Effector memory CD4-positive, alpha-beta T cell (primary cell): ENCODE data around the gene AHI1.

Source experiments
- DNase-seq, 3 donors: peaks; one replicate each; pipeline ENCODE4 v3.0.0-alpha.2; 2020
- H3K27ac ChIP-seq: 2 replicates; pipeline ENCODE4 v1.7.0; 2013; ENCODE audit warnings: mild to moderate bottlenecking, low read length, moderate library complexity; ENCODE audit not compliant: insufficient read depth, poor library complexity, severe bottlenecking
- H3K27me3 ChIP-seq: replicated peaks from 2 replicates; pipeline ENCODE4 v1.7.0; 2013; ENCODE audit warnings: mild to moderate bottlenecking, low read length; ENCODE audit not compliant: insufficient read depth, control insufficient read depth, poor library complexity, severe bottlenecking
- H3K36me3 ChIP-seq: 2 replicates; pipeline ENCODE4 v1.7.0; 2013; ENCODE audit warnings: mild to moderate bottlenecking, low read length, moderate library complexity; ENCODE audit not compliant: control insufficient read depth, insufficient read depth
- H3K4me1 ChIP-seq: 2 replicates; pipeline ENCODE4 v1.7.0; 2013; ENCODE audit warnings: low read length, mild to moderate bottlenecking; ENCODE audit not compliant: control insufficient read depth, insufficient read depth, poor library complexity, severe bottlenecking
- H3K4me3 ChIP-seq: 2 replicates; pipeline ENCODE4 v1.7.0; 2013; ENCODE audit warnings: low read length, low read depth, mild to moderate bottlenecking; ENCODE audit not compliant: insufficient read depth, poor library complexity, severe bottlenecking
- H3K9me3 ChIP-seq: 2 replicates; pipeline ENCODE4 v1.7.0; 2013; ENCODE audit warnings: mild to moderate bottlenecking, low read length, moderate library complexity; ENCODE audit not compliant: control insufficient read depth

The AHI1 gene

GRCh38 chr6:135464634-135465033 lies 32.9 kb downstream of the AHI1 start:
- H3K27me3 ChIP-seq: no peaks in the 10 kb centered on the region
- H3K36me3 ChIP-seq: no peaks in the 10 kb centered on the region
- no peak for DNase-seq
- H3K4me3 ChIP-seq: no peak overlapping the region
- H3K9me3 ChIP-seq: no peaks in the 10 kb centered on the region
- H3K4me1 ChIP-seq: no peaks in the 10 kb centered on the region
- H3K27ac ChIP-seq: no peak overlapping the region

DNA sequence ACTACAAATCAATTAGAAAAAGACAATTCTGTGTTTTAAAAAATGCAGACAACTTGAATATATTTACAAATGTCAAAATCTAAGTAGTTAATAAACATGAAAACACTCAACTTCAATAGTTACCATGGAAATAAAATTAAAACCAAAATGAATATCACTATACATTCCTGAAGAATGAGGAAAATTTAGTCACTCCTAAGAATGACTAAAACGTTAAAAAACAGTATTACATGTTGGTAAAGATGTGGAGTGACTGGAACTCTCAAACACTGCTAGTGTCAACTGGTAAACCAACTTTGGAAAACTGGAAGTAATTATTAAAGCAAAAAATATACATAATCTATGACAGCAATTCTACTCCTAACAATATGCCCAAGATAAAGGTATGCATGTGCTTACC lies 36.3 kb downstream of the AHI1 start:
- Histone ChIP-seq H3K9me3 (no peaks in the 10 kb centered on the region), H3K27me3 (no peaks in the 10 kb centered on the region), H3K4me1 (no peaks in the 10 kb centered on the region), H3K27ac (no peak overlapping the region), H3K36me3 (no peaks in the 10 kb centered on the region), H3K4me3 (no peak overlapping the region)
- DNase-seq: no peak

GRCh38 chr6:135458051-135458450 lies 39.5 kb downstream of the AHI1 start:
- Histone ChIP-seq H3K4me1 (no peaks in the 10 kb centered on the region), H3K36me3 (no peaks in the 10 kb centered on the region), H3K27me3 (no peaks in the 10 kb centered on the region), H3K9me3 (no peaks in the 10 kb centered on the region), H3K4me3 (no peak overlapping the region), H3K27ac (no peak overlapping the region)
- DNase-seq: no peak

- no peak for DNase-seq
- no peak overlapping the region for H3K27ac ChIP-seq
- no peaks in the 10 kb centered on the region for H3K36me3 ChIP-seq
- H3K4me3 ChIP-seq: no peak overlapping the region
- H3K9me3 ChIP-seq: no peaks in the 10 kb centered on the region
- no peaks in the 10 kb centered on the region for H3K27me3 ChIP-seq
- no peaks in the 10 kb centered on the region for H3K4me1 ChIP-seq
These were observed 45.8 kb downstream of the AHI1 start for GRCh38 chr6:135451617-135452190.

GRCh38 chr6:135449246-135449645 lies 48.3 kb downstream of the AHI1 start:
- H3K36me3 ChIP-seq: no peaks in the 10 kb centered on the region
- H3K27ac ChIP-seq: no peak overlapping the region
- DNase-seq: no peak
- H3K27me3 ChIP-seq: no peaks in the 10 kb centered on the region
- H3K4me3 ChIP-seq: no peak overlapping the region
- no peaks in the 10 kb centered on the region for H3K9me3 ChIP-seq
- no peaks in the 10 kb centered on the region for H3K4me1 ChIP-seq

- H3K4me3 ChIP-seq: no peak overlapping the region
These were observed 57.3 kb downstream of the AHI1 start for GRCh38 chr6:135440087-135440792.

DNA sequence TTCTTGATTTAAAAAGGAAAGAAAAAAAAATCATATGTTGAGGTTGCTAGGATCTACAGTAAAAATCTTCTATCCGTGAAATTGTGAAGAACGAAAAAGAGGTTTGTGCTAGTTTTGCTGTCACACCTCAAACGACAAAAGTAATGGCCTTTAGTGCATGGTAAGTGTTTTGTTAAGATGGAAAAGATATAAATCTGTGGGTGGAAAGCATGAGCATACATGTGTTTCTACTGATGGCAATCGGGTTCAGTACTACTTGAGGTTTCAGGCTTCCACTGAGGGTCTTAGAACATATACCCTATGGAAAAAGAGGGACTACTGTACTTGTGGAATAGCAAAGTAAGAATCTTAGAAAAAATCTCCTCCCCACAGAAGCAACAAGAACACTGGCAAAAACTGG lies 58.0 kb downstream of the AHI1 start:
- H3K27ac ChIP-seq: no peak overlapping the region
- no peak for DNase-seq
- no peak overlapping the region for H3K4me3 ChIP-seq
- H3K27me3 ChIP-seq: no peaks in the 10 kb centered on the region
- no peaks in the 10 kb centered on the region for H3K9me3 ChIP-seq
- H3K36me3 ChIP-seq: no peaks in the 10 kb centered on the region
- H3K4me1 ChIP-seq: no peaks in the 10 kb centered on the region

More at GRCh38 chr6:135440087-135440792, 57.3 kb downstream of the AHI1 start:
- no peaks in the 10 kb centered on the region for H3K36me3 ChIP-seq
- H3K4me1 ChIP-seq: no peaks in the 10 kb centered on the region
- H3K9me3 ChIP-seq: no peaks in the 10 kb centered on the region
- DNase-seq: no peak
- no peak overlapping the region for H3K27ac ChIP-seq
- no peaks in the 10 kb centered on the region for H3K27me3 ChIP-seq

DNA sequence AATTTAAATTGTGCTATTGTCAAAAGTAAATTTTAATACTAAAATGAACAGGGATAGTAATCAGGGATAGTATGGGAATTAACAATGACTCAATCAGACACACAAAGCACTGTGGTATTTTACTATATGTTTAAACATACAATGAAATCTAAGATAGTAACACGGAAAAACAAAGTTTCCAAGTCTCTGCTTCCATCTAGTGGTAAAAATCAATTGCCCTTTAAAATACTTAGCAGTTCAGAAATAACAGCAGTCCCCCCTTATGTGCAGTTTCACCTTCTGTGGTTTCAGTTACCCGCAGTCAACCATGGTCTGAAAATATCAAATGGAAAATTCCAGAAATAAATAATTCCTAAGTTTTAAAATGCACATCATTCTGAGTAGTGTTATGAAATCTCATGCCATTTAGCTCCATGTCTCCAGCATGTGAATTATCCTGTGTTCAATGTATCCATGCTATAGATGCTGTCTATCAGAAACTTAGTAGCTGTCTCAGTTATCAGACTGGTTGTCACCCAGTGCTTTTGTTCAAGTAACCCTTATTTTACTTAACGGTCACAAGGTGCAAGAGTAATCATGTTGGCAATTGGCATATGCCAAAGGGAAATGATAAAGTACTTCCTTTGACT lies 58.5 kb downstream of the AHI1 start:
- Histone ChIP-seq H3K27ac (no peak overlapping the region), H3K9me3 (no peaks in the 10 kb centered on the region), H3K36me3 (no peaks in the 10 kb centered on the region), H3K4me3 (no peak overlapping the region), H3K27me3 (no peaks in the 10 kb centered on the region), H3K4me1 (no peaks in the 10 kb centered on the region)
- no peak for DNase-seq

DNA sequence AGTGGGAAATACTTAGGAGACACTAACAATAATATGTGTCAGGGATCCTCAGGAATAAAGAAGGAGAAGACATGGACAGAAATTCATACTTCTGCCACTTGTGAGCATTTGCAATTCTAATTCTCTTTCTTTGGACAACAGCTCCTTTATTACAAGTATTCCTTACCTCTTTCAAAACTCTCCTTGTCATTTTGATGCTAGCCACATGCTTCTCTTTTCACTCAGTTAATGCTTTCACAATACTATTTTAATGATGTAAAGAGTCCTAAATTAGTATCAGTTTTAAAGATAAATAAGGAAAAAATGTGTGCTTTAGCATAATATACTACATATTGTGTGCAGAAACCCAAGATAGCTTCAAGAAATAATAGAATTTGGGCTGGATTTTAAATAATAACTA lies 62.5 kb downstream of the AHI1 start:
- H3K27ac ChIP-seq: no peak overlapping the region
- H3K27me3 ChIP-seq: no peaks in the 10 kb centered on the region
- H3K4me1 ChIP-seq: no peaks in the 10 kb centered on the region
- H3K9me3 ChIP-seq: no peaks in the 10 kb centered on the region
- H3K36me3 ChIP-seq: no peaks in the 10 kb centered on the region
- H3K4me3 ChIP-seq: no peak overlapping the region
- DNase-seq: no peak

DNA sequence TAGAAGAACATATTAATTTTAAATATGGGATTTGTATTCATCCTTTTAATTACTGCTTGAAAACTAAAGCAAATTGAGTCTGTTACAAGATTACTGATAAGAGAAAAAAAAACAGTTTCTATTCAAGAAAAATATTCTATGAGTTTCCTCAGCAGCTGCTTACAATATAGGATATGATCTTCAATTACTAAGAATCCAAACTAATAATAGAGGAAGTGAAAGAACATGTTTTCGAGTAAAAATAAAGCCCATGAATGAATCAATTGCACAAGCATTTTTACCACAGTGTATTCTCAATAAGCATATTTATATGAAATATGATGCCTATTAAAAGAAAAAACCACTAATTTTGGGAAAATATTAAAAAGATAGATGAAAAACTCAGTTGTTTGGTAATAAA lies 63.4 kb downstream of the AHI1 start:
- Histone ChIP-seq H3K36me3 (no peaks in the 10 kb centered on the region), H3K27ac (no peak overlapping the region), H3K27me3 (no peaks in the 10 kb centered on the region), H3K4me1 (no peaks in the 10 kb centered on the region), H3K4me3 (no peak overlapping the region), H3K9me3 (no peaks in the 10 kb centered on the region)
- no peak for DNase-seq
